SK-N-DZ (cell line): Measurements from ENCODE around the gene NPDC1.
"Not testable (repeated sequence)": the region's sequence is repeated elsewhere in the genome, so short reads cannot be mapped to it uniquely, and the experiment has no call there.

Source experiments
- DNase-seq: peaks from one replicate; pipeline ENCODE4 v3.0.0-alpha.2; 2015; ENCODE audit warnings: low spot score

The NPDC1 gene

DNA sequence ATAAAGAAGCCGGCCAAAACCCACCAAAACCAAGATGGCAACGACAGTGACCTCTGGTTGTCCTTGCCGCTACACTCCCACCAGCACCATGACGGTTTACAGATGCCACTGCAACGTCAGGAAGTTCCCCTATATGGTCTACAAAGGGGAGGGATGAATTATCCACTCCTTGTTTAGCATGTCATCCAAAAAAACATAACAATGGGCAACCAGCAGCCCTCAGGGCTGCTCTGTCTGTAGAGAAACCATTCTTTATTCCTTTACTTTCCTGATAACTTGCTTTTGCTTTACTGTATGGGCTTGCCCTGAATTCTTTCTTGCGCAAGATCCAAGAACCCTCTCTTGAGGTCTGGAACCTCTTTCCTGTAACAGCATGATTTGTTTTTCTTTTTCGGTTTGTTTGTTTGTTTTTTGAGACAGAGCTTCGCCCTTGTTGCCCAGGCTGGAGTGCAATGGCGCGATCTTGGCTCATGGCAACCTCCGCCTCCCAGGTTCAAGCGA is 29.3 kb upstream of the NPDC1 start:
- no peak for DNase-seq

DNA sequence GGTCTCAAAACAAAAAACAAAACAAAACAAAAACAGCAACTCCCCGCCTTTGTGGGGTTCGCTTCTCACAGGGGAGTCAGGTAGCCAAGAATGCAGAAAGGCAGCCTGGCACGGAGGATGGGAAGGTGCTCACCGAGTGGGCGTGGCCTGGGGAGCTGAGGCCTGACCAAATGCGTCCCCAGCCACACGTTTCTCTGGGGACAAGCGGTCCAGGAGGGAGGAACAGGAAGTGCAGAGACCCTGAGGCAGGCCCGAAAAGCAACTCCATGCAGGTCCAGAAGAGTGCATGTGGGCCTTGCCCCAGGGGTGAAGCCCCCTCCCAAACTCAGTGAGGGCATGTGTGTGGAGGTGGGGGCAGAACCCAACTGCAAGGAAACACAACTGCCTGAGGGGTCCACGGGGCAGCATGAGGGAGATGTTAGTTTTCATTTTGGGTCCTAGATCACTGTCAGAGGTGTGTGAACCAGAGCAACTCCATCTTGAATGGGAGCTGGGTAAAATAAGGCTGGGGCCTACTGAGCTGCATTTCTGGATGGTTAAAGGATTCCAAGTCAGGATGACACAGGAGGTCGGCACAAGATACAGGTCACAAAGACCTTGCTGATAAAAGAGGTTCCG is 28.8 kb upstream of the NPDC1 start:
- no peak for DNase-seq

DNA sequence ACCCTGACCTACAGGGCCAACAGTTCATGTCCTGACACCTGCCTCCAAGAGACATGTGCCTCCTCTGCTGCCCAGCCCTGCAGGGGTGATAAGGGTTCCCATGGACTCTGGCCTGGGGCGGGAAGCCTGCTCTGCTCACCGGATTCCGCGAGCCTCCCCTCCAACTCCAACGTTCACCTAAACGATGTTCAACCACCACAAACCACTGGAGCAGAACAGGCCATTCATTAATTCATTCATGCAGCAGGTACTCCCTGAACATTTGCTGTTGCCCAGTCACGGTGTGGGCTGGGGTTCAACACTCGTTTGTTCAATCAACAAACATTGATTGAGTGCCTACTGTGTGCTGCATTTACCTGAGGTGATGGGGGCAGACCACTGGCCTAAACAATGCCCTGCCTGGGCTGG is 28.0 kb upstream of the NPDC1 start:
- no peak for DNase-seq

DNA sequence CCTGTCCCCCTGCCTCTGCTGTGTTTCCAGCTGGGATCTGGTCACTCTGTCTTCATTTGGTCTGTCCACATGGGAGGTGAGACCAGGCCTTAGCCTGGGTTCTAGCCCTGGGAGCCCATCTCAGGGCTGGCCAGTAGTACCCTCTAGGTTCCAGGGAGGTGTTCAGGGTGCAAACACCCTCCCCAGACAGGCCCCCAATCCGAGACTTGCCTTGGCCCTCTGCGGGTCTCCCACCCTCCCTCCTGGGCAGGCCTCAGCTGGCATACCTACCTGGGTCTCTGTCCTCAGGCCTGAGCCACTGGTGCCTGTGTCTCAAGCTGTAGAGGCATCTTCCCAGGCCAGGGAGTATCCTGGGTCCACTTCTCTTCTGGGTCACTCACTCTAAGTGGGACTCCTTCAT is 25.3 kb upstream of the NPDC1 start:
- DNase-seq = no peak

DNA sequence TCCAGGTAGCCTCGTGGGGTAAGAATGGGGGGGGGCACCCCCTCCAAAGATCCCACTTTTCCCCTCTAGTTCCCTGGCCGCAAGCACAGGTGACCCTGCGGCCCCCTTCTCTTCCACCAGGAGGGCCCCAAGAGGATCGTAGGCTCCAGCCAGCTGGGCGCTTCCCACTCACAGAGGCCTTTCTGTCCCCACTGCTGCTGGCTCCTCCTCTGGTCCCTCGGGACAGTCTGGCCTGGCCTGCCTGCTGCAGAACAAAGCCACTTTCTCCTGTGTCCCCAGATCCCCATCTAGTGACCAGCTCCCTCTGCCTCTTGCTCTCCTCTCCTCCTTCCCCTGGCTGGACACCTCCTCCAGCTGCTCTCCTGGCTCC is 24.9 kb upstream of the NPDC1 start:
- peak; percentile 92 for DNase-seq

DNA sequence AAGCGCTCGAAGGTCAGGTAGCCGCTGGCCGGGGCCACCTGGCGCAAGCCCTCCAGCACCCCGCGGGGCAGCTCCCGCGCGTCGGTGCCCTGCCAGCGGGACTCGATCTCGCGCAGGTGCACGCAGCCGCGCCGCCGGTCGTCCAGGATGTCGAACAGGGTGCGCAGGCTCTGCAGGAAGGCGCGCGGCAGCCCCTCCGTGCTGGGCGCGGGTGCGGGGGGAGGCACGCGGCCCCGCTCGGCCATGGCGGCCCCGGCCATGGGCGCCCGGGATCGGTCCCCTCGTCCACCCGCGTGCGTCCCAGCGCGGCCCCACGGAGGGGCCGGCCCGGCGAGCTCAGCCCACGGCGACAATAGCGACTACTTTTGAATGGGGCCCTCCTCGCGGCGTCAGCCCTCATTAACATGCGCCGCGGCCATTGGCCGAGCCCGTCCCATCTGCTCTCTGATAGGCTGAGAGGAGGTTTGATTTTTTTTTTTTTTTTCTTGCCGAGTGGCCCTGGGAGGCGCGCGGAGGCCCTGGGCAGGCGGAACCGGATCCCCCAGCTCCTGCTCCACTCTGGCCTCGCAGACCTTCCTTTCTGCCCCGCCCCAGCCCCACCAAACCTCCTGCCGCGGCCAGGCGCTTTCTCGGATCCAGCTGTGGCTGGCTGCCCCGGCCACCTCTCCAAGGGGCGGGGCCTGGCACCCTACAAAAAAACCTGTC is 24.4 kb upstream of the NPDC1 start, which contains the start of gene SAPCD2:
Gene SAPCD2, minus strand, starts transcription at position 357 of the 705 bp plus-strand sequence. Its CDS starts 97 bp downstream, at position 260.
- DNase-seq = peak; percentile 96

DNA sequence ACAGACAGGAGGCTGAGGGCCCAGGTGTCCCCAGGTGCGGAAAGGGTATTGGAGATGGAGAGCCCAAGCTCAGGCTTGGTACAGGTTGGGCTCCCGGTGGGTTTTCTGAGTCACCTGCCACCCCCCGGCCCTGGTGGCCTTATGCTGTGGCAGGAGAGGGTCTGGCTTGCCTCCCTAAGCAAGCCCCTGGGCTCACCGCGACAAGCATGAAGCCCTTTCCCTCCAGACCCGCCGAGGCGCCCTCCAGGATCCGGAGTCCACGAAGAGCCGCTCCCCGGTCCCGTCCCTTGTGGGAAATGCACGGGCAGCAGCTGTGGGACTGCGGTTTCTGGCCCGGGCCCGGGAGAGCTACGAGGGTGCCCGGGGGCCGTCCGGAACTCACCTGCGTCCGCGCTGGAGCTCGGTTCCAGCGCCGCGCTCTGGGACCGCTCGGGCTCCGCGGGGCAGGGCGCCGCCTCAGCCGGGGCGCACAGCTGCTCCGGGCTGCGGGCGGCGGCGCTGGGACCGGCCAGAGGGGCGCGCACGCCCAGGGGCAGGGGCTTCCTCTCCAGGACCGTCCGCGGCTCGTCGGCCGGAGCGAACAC is 23.6 kb upstream of the NPDC1 start:
- DNase-seq = no peak

DNA sequence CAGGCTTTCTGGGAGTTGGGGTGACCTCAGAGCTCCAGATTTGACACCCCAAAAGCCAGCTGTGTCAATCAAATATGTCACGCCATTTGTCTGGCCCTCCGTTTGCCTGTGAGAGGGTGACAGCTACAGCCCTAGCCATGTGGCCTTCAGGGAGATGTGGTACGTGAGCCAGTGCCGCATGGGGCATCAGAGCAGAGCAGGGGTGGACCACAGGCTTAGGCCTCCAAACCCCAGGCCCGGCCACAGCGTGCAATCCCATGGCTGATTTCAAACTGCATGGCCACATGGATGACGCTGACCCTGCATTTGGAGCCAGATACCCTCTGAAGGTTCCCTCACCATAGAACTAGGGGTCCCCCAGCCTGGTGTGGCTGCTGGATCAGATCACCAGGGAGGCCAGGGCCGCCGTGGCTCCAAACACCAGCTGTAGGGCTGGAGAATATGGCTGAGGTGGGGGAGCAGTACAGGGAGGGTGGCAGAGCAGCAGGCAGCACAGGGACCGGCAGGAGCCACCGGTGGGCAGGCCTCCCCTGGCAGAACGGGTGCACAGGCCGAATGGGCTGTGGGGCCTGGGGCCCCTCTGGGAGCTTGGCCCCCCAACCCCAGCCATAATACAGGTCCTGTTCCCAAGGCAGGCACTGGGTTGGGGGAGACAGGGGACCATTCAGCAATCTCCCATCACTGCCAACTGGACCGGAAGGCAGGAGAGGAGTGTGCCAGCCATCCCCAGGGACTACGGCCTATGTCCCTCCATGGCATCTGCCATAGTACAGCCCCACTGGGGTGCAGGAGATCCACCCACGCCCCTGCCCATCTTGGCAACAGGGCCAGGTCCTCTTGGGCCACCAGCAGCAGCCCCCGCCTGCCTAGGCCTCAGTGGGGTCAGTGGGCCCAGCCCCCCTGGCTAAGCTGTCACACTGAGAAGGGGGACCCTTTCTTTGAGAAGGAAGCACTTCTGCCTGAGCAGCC is 22.8 kb upstream of the NPDC1 start:
- no peak for DNase-seq

DNA sequence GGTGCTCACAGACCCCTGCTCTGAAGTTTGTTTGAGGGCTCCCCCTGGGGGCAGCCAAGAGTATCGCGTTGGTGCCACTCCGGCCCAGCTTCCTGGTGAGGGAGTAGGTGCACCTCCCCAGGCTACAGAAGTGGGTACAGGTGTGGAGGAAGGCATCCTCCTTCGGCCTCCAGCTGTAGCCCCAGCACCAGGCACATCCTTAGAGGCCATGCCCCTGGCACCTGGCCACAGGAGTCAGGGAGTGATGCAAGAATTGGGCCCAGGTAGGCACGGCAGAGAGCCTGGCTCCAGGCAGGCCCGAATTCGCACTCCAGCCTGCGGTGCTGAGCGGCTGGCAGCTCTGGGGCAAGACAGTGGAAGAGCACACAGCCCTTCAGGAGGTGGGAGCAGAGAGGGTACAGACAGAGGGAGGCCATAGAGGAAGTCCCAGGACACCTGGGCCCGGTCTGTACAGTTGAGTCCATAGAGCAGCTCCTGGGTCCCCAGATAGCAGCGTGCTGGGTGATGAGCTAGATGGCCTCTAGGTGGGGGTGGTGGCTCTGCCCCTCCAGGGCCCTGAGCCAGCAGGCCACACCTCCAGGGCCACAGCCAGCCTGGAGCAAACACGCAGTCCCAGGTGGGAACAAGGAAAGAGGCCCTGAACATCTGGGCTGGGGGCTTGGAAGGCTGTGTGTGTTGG is 22.0 kb upstream of the NPDC1 start:
- DNase-seq = peak; percentile 89

DNA sequence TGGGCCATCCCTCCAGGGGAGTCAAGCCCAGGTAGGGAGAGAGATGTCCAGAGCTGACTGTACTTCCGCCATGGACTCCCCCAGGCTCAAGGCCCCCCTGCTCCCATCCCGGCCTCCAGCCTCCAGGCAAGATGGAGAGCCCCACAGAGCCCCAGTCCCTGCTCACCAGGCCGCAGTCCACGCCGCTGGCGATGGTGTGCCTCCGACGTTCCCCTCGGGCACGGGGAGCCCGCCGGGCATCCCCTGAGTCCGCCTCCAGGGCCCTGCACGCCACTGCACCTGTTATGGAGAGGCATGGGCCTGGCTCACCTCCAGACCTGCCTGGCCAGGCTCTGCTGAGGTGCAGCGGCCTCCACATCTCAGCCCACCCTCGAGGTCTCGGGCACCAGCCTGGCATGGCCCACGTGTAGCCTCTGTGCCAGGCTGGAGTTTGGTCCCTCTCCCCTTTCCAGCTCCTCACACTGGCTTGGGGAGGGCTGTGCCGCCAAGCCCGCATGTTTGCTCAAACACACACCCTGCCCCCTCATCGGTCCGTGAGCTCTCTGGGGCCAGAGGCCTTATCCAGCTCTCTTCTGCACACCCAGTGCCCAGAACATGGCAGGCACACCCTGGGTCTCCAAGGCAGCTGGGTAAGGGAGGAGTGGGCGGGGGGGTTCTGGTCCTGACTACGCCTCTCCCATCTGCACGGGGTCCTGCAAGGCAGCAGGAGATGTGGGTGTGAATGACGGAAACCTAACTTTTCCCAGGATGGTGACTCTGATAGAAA is 20.3 kb upstream of the NPDC1 start:
- no peak for DNase-seq

DNA sequence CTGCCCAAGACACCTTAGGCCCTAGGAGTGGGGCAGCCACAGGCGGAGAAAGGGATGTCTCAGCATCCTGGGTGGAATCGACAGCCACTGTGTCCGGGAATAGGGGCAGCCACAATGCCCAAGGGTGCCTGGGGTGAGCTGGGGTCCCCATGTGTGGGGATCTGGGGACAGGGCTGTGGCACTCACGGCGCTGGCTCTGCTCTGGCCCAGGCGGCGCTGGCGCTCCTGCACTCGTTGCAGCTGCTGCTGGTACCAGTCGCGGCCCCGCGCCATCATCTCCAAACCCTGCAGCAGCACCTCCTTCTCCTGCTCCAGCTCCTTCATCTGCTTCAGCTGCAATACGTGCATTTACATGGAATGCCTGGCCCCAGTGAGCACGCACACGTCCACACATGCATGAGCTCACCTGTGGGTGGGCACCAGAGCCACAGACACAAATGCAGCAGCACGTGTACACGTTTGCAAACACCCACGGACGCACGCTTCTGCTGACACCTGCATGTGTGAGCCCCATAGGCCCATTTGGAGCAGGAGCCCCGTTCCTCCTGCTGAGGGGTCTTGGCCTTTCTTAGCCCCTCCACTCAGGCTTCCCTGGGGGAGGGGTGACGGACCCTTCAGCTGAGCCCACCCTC is 19.5 kb upstream of the NPDC1 start:
- no peak for DNase-seq

DNA sequence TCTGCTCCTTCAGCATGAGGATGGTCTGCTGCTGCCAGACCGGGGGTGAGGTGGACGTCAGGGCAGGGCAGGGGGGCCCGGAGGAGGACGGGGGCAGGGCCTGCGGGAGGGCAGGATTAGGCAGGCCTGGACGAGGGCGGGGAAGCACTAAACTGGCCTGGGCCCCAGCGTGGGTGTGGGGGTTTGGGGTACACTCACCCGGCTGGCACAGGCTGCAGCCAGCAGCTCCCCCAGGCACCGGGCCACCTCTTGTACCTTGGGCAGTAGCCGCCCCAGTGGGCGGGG is 18.8 kb upstream of the NPDC1 start:
- DNase-seq = no peak

DNA sequence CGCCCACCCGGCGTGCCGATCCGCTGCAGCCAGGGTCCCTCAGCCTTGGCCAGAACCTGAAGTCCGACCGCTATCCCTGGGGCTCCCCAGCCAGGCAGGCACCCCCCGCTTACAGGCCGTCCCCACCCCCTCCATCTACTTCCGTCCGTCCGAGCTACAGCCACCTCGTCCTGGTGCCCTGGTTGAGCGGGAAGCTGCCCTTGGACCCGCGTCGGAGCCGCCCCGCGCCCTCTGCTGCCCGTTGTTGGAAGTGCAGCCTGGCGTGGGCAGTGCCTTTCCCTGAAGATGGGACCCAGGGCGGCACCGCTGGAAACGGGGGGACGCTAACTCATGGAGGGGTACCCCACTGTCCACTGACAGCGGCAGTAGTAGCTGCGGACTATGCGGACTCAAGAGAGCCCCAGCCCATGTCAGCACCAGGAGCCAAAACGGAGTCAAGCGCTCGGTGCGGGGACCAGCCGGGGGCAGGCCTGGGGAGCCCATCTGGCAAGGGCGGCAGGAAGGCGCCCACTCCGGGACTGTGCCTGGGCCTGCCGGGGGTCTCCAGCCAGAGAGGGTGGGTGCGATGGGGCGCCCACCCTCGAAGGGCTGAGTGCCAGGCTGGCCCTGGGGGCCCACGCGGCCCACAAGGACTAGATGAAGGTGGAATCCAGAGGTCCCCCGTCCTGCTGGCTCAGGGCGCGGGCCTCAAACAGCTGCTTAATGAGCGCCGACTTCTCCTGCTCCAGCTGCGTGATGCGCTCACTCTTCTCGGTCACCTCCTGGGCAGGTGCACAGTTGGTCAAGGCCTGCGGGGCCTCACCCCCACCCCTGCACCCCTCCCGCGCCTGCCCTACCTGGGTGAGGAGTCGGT is 18.3 kb upstream of the NPDC1 start:
- DNase-seq = peak; percentile 49

DNA sequence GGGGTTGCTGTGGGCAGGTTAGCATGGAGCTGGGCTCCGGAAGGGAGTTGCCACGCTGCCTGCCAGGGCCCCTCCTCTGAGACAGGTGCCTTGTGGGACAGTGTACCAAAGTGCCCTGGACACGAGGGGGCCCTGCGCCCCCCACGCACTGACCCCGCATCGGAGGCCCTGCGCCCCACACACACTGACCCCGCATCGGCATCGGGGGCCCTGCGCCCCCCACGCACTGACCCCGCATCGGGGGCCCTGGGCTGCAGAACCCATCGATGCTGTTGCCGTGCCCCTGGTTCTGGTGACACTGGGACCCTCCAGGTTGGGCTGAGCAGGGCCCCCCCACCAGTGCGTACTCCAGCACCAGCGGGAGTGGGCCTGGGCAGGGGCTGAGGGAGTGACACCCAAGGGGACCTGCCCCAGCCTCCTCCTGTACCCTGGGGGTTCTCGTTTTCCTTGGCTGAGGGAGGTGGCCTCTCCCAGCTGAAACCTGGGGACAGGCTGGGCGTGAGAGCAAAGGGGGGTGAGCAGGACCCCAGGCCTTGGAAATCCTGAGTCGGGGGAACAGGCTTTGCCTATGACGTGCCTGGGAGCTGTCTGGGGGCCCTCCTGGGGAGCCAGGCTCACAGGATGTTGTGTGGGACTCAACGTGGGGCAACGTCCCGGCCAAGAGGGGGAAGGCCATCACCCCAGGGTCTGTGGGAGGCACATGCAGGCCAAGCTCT is 17.5 kb upstream of the NPDC1 start:
- no peak for DNase-seq

DNA sequence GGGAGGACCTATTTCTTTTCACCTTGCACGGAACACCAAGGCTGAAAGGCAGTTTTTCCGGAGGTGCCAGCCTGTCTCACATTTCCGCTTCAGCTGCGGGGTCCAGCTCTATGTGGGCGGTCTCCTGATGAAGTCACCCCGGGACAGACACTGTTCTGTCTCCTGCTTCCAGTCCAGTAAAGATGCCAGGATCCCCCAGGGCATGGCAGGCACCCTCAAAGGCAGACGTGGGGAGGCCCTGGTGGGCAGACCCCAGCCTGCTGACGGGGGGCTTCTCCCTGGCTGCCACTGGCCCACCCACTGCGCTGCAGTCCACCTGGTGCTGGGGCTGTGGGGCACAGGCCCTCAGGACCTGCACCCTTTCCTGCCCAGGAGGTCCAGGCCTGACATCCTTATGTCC is 16.8 kb upstream of the NPDC1 start:
- DNase-seq = not testable (repeated sequence)

DNA sequence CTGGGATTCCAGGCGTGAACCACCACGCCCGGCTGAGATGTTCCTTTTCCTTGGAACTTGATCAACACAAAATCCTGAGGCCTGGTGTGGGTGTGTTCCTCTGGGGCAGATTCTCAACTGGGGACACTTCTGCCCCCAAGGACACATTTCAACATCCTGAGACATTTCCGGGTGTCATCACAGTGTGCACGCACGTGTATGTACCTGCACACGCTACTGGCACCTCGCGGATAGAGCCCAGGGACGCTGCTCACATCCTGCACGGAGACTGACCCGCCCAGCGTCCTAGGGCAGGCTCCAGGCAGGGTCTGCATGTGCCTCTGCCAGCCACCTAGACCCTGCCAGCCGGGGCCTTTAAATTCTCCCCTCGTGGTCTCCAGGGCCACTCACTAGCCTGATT is 16.4 kb upstream of the NPDC1 start:
- DNase-seq = no peak

DNA sequence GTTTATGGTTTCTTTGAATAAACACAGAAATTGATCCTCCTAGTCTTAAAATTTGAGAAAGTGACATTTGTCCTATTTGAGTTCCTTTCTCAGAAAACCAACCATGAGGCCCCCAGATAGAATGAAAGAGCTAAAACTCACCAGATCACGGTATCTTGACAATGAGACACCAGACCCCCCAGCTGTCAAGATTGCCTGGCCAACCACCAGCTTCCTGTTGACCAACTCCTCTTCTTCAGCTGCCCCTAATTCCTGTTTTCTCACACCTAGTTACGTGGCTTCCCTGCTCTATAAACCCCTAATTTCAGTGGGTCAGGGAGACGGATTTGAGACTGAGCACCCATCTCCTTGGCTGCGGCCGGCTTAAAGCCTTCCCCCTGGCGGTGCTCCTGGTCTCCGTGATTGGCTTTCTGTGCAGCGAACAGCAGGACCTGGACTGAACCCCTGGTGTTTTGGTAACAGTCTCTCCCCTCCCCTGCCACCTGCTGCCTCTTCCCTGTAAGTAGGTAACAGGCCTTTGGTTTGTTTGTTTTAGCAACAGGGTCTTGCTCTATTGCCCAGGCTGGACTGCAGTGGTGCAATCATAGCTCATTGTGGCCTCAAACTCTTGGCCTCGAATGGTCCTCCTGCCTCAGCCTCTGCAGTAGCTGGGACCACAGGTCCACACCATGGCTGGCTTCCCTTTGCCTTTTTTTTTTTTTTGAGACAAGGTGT is 12.7 kb upstream of the NPDC1 start:
- DNase-seq = no peak

DNA sequence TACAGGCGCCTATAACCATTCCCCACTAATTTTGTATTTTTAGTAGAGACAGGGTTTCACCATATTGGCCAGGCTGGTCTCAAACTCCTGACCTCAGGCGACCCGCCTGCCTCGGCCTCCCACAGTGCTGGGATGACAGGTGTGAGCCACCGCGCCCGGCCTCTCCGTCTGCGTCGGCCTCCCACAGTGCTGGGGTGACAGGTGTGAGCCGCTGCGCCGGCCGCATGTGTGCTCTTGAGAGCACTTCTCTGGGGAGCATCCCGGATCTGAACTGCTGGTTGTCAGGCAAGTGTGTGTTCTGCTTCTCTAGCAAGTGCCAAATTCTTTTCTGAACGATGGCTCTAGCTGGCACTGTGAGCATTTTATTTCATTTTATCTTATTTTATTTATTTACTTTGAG is 11.6 kb upstream of the NPDC1 start:
- DNase-seq = no peak
